ENCODE data around the gene HACE1. TPM values are rescaled to one million over a fixed set of nuclear protein-coding genes. Genes with fewer than 3 reads are reported as not detected.
A peak's percentile ranks its signal among the peaks of the same experiment; 100 is the strongest.

HACE1 gene
- total RNA-seq, 1 experiment from 2014 or later, result 5.5 TPM

- no peak for TF ChIP-seq CTCF (IDR thresholded peaks at IDR 0.05; ENCODE audit: unreplicated experiment)
- CTCF ChIA-PET, result interaction anchor here (0.5 to 0.9 kb wide), 4 partner anchors 13 to 442 kb away, joined by 3 to 5 read pairs (median 4); no protein-coding TSS in a partner anchor
- Mint-ChIP-seq H3K36me3 (ENCODE audit: insufficient read depth, unreplicated experiment) (no peaks in the 10 kb centered on the region), H3K4me3 (ENCODE audit: unreplicated experiment) (no peak overlapping the region), H3K27ac (ENCODE audit: low read depth, unreplicated experiment) (no peak overlapping the region), H3K4me1 (ENCODE audit: insufficient read depth, unreplicated experiment) (no peaks in the 10 kb centered on the region), H3K27me3 (ENCODE audit: insufficient read depth, unreplicated experiment) (peaks cover 38% of the 10 kb centered on the region), H3K9me3 (ENCODE audit: unreplicated experiment) (peaks cover 11% of the 10 kb centered on the region)
- DNase-seq (ENCODE audit: unreplicated experiment), result no peak
- no TSS peak for BruUV-seq (replicated peaks)
- intact Hi-C loops (cut with micrococcal nuclease), result no loop called here
- POLR2A ChIA-PET, result no interaction called here
Measured at GRCh38 chr6:104884867-104885517, 25.3 kb upstream of the HACE1 start.

GRCh38 chr6:104881964-104882668, 22.4 kb upstream of the HACE1 start:
- intact Hi-C loops (cut with micrococcal nuclease), result no loop called here
- CTCF ChIA-PET, result interaction anchor here (0.6 kb wide), 1 partner anchor 205 kb away, joined by 3 read pairs; no protein-coding TSS in a partner anchor

GRCh38 chr6:104862456-104862855, 2.7 kb upstream of the HACE1 start:
- ChIA-PET POLR2A (interaction anchor here (0.7 kb wide), 1 partner anchor 122 kb away, joined by 7 read pairs; no protein-coding TSS in a partner anchor), CTCF (interaction anchor here (0.6 to 0.7 kb wide), 2 partner anchors 73 to 88 kb away, joined by 3 to 5 read pairs; no protein-coding TSS in a partner anchor)
- BruUV-seq (replicated peaks), result no TSS peak
- TF ChIP-seq CTCF (IDR thresholded peaks at IDR 0.05; ENCODE audit: unreplicated experiment), result no peak
- no peak overlapping the region for H3K4me3 Mint-ChIP-seq (ENCODE audit: unreplicated experiment)
- H3K4me1 Mint-ChIP-seq (ENCODE audit: insufficient read depth, unreplicated experiment), result peaks cover 8% of the 10 kb centered on the region
- no peak overlapping the region for H3K27ac Mint-ChIP-seq (ENCODE audit: low read depth, unreplicated experiment)
- peaks cover 15% of the 10 kb centered on the region for H3K27me3 Mint-ChIP-seq (ENCODE audit: insufficient read depth, unreplicated experiment)
- no peak for DNase-seq (ENCODE audit: unreplicated experiment)
- intact Hi-C loops (cut with micrococcal nuclease), result no loop called here
- no peaks in the 10 kb centered on the region for H3K9me3 Mint-ChIP-seq (ENCODE audit: unreplicated experiment)
- H3K36me3 Mint-ChIP-seq (ENCODE audit: insufficient read depth, unreplicated experiment), result no peaks in the 10 kb centered on the region

More at GRCh38 chr6:104881964-104882668, 22.4 kb upstream of the HACE1 start:
- POLR2A ChIA-PET, result no interaction called here
- Mint-ChIP-seq H3K27me3 (ENCODE audit: insufficient read depth, unreplicated experiment) (peaks cover 44% of the 10 kb centered on the region), H3K36me3 (ENCODE audit: insufficient read depth, unreplicated experiment) (no peaks in the 10 kb centered on the region), H3K4me1 (ENCODE audit: insufficient read depth, unreplicated experiment) (no peaks in the 10 kb centered on the region), H3K27ac (ENCODE audit: low read depth, unreplicated experiment) (no peak overlapping the region), H3K4me3 (ENCODE audit: unreplicated experiment) (no peak overlapping the region), H3K9me3 (ENCODE audit: unreplicated experiment) (no peaks in the 10 kb centered on the region)
- TF ChIP-seq CTCF (IDR thresholded peaks at IDR 0.05; ENCODE audit: unreplicated experiment), result no peak
- DNase-seq (ENCODE audit: unreplicated experiment), result no peak
- BruUV-seq (replicated peaks), result no TSS peak

DNA sequence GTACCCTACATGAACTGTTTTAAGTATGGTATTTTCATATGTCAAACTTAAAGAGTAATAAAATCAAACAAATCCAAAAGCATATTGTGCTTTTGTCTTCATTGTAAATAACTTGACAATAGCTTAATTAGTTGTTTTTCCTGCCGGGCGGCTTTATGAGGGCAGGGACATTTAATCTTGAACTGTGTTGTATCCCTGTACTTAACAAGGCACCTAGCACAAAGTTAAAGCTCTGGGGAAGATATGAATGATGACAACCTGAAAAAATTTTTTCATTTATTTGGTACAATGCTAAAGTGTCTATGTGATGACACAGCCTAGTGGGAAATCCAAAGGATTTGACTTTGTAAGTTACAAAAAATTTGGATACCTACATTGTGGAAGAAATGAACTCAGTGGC, 502 bp upstream of the HACE1 start:
- H3K4me3 Mint-ChIP-seq (ENCODE audit: unreplicated experiment), result peak overlapping the region; percentile 88
- peaks cover 8% of the 10 kb centered on the region for H3K4me1 Mint-ChIP-seq (ENCODE audit: insufficient read depth, unreplicated experiment)
- no peak overlapping the region for H3K27ac Mint-ChIP-seq (ENCODE audit: low read depth, unreplicated experiment)
- H3K9me3 Mint-ChIP-seq (ENCODE audit: unreplicated experiment), result no peaks in the 10 kb centered on the region
- intact Hi-C loops (cut with micrococcal nuclease), result no loop called here
- TF ChIP-seq CTCF (IDR thresholded peaks at IDR 0.05; ENCODE audit: unreplicated experiment), result no peak
- no peaks in the 10 kb centered on the region for H3K27me3 Mint-ChIP-seq (ENCODE audit: insufficient read depth, unreplicated experiment)
- no TSS peak for BruUV-seq (replicated peaks)
- POLR2A ChIA-PET, result interaction anchor here (0.8 to 1.8 kb wide), 7 partner anchors 9 to 522 kb away, joined by 3 to 4 read pairs (median 3); no protein-coding TSS in a partner anchor
- DNase-seq (ENCODE audit: unreplicated experiment), result no peak
- no peaks in the 10 kb centered on the region for H3K36me3 Mint-ChIP-seq (ENCODE audit: insufficient read depth, unreplicated experiment)
- CTCF ChIA-PET, result interaction anchor here (0.6 to 4.5 kb wide), 9 partner anchors 9 to 688 kb away, joined by 3 to 16 read pairs (median 3); no protein-coding TSS in a partner anchor
